PFSK-1 (cell line): Measurements from ENCODE around the gene PIGL.

Experiments
- POLR2AphosphoS5 ChIP-seq: IDR thresholded peaks from 2 replicates; pipeline ENCODE4 v1.6.1; 2012; ENCODE audit warnings: low read depth, mild to moderate bottlenecking, control low read depth, low read length, moderate library complexity
- SIN3A ChIP-seq: IDR thresholded peaks from 2 replicates; pipeline ENCODE4 v1.6.1; 2012; ENCODE audit warnings: mild to moderate bottlenecking, low read length, moderate library complexity, borderline replicate concordance; ENCODE audit not compliant: insufficient read depth
- TAF1 ChIP-seq: IDR thresholded peaks from 2 replicates; pipeline ENCODE4 v1.6.1; 2012; ENCODE audit warnings: low read length, control low read depth, borderline replicate concordance; ENCODE audit not compliant: insufficient read depth
- TF ChIP-seq, protein P1 (sequence below), 2 experiments: IDR thresholded peaks; 2 replicates each; pipeline versions ENCODE4 v1.6.1 to v1.8.0; 2011 to 2012; ENCODE audit warnings: low read depth in 2 of 2, low read length in 2 of 2, control low read depth in 1 of 2, inconsistent platforms in 1 of 2, mild to moderate bottlenecking in 1 of 2, moderate library complexity in 1 of 2; ENCODE audit not compliant: insufficient read depth in 1 of 2

DNA sequence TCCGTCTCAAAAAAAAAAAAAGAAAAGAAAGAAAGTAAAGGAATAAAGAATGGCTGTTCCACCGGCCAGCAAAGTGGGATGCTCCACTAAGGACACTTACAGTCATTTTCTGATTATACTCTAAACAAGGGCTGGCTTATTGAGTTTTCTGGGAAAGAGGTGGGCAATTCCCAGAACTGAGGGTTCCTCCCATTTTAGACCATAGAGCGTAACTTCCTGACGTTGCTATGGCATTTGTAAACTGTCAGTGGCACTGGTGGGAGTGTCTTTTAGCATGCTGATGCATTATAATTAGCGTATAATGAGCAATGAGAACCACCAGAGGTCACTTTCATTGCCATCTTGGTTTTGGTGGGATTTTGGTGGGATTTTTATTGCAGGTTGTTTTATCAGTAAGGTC lies 58.0 kb downstream of the PIGL start:
- TF ChIP-seq SIN3A (no peak), POLR2AphosphoS5 (no peak), TAF1 (no peak)
- TF ChIP-seq, protein P1, sequence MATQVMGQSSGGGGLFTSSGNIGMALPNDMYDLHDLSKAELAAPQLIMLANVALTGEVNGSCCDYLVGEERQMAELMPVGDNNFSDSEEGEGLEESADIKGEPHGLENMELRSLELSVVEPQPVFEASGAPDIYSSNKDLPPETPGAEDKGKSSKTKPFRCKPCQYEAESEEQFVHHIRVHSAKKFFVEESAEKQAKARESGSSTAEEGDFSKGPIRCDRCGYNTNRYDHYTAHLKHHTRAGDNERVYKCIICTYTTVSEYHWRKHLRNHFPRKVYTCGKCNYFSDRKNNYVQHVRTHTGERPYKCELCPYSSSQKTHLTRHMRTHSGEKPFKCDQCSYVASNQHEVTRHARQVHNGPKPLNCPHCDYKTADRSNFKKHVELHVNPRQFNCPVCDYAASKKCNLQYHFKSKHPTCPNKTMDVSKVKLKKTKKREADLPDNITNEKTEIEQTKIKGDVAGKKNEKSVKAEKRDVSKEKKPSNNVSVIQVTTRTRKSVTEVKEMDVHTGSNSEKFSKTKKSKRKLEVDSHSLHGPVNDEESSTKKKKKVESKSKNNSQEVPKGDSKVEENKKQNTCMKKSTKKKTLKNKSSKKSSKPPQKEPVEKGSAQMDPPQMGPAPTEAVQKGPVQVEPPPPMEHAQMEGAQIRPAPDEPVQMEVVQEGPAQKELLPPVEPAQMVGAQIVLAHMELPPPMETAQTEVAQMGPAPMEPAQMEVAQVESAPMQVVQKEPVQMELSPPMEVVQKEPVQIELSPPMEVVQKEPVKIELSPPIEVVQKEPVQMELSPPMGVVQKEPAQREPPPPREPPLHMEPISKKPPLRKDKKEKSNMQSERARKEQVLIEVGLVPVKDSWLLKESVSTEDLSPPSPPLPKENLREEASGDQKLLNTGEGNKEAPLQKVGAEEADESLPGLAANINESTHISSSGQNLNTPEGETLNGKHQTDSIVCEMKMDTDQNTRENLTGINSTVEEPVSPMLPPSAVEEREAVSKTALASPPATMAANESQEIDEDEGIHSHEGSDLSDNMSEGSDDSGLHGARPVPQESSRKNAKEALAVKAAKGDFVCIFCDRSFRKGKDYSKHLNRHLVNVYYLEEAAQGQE (IDR thresholded peaks at IDR 0.05; ENCODE audit: insufficient read depth in 1 of 2, low read depth in 2 of 2, low read length in 2 of 2), result no peak
